GM21576 (cell line): ENCODE results near the gene HS3ST4.

ENCODE experiments used
- ATAC-seq: cut with Tn5 transposase; IDR thresholded peaks from one replicate; pipeline ENCODE4 v1.9.1; 2021; ENCODE audit warnings: mild to moderate bottlenecking, moderate library complexity; ENCODE audit not compliant: unreplicated experiment

Gene HS3ST4

GRCh38 chr16:26158142-26158759 is 466.5 kb downstream of the HS3ST4 start:
- no peak for ATAC-seq

GRCh38 chr16:26161461-26162180 is 469.9 kb downstream of the HS3ST4 start:
- ATAC-seq: no peak

DNA sequence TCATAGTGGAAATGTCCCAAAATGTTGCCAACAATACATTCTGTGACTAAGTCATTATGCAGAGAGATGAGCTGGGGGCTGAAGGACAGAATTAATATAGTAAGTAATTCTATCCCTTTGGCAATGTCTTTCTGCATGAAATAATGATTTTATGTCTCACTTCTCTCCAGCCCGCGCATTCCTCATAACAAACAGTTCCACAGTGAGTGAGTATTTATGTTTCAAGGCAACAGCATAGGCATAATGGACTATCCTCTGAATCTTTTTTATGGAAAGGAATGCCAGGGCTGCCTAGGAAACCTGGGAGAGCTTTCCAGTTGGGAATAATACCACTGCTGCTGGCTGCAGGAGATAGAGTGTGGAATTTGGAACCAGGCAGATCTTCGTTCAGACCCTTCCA is 477.7 kb downstream of the HS3ST4 start:
- ATAC-seq: no peak

- no peak for ATAC-seq
Measured at GRCh38 chr16:26175944-26176343, 484.2 kb downstream of the HS3ST4 start.

DNA sequence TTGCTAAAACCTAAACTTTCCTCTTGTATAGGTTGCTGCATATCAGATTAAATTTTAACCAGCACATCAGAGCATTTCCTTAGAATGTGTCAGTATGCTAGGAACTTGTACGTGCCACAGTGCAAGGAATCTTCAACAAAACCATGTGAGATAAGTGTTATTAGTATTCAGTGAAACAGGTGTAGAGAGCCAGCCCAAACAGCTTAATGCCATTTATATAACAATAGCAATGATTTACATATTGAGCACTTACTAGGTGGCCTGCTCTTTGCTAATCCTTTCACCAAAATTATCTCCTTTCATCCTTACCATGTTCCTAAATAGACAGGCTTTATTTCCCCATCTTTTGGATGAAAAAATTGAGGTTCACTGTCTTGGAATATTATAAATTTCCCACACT is 485.7 kb downstream of the HS3ST4 start:
- no peak for ATAC-seq

DNA sequence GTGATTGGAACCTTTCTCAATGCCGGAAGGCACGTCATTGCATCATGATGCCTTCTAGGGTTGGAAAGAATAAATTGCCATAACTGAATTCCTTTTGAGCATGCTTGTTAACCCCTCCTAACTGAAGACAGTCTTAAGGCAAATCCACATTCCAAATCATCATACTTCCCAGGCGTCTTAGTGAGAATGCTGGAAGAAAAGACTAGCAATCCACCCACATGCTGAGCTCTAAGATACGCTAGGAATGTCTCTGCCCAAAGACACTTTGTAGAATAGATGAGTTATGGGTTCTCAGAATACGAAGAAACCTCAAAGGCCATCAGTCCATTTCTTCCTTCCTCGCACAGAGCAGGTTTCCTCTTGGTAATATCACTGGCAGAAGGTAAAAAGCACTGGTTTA is 486.5 kb downstream of the HS3ST4 start:
- ATAC-seq: no peak

DNA sequence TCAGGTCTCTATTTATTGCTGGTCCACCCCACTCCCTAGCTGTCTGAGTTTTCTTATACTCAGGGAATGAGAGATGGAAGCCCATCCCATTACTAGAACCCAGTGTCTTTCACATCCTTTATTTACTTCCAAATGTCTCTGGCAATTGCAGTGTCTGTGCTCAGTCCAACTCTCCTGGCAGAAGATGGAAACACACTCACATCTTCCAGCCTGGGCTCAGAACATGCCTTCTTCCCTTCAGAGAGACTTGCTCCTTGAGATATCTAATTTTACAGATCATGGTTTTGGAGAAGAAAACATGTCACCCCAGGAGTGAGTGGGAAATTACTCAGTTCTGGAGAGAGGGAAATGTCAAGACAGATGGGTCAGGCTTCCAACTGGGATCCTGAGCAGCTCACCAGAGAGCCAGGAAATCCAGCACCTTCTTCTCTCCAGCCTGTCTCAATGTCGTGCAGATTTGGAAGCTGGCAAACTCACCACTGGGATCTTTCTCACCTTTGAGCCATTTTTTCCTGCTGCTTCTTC is 494.4 kb downstream of the HS3ST4 start:
- no peak for ATAC-seq
